HG02610 (cell line): ENCODE results near the gene NOSIP.
A peak's percentile ranks its signal among the peaks of the same experiment; 100 is the strongest.

Source experiments
- ATAC-seq: cut with Tn5 transposase; IDR thresholded peaks from one replicate; pipeline ENCODE4 v1.9.1; 2021; ENCODE audit warnings: mild to moderate bottlenecking, moderate library complexity; ENCODE audit not compliant: unreplicated experiment

Gene NOSIP

DNA sequence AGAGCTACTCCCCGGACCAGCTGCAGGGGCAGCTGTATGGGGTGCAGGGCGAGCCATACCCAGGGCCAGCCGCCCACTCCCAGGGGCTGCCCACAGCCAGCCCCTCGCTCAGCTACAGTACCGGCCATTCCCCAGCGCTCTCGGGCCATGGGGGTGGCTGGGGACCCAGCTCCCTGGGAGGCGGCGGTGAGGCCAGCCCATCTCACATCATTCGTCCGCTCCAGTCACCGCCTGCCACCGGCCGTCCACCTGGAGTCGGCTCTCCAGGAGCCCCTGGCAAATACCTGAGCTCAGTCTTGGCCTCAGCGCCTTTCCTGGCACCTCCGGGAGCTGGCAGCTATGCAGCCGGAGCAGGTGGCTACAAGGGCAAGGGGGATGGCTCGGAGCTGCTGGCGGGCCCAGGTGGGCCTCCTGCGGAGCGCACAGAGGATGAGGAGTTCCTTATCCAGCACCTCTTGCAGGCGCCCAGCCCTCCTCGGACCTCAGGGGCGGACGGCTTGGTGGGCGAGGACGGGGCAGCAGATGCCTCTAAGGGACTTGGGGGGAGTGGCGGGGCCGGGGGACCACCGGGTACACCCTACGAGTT is 15.6 kb upstream of the NOSIP start:
- no peak for ATAC-seq

DNA sequence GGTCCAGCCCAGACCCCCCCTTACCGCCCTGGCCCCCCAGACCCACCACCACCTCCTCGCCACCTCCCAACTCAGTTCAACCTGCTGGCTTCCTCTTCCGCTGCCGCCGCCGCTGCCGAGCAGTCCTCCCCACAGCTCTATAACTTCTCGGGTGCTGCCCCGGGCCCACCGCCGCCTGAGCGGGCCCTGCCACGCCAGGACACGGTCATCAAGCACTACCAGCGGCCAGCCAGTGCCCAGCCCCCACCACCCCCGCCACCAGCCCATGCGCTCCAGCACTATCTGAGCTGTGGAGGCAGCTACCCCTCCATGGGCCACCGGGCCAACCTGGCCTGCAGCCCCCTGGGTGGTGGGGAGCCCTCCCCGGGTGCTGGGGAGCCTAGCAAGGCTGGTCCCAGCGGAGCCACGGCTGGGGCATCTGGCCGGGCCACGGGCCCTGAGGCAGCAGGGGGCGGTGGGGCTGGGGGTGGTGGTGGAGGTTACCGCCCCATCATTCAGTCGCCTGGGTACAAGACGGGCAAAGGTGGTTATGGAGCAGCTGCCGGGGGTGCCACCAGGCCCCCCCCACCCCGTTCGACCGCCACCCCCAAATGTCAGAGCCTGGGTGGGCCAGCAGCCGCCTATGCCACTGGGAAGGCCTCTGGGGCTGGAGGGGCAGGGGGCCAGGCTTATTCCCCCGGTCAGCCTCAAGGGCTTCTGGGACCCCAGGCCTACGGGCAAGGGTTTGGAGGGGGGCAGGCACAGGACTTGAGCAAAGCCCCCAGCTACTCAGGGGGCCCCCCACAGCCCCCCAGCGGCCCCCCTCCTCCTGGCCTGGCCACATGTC is 14.8 kb upstream of the NOSIP start:
- no peak for ATAC-seq

DNA sequence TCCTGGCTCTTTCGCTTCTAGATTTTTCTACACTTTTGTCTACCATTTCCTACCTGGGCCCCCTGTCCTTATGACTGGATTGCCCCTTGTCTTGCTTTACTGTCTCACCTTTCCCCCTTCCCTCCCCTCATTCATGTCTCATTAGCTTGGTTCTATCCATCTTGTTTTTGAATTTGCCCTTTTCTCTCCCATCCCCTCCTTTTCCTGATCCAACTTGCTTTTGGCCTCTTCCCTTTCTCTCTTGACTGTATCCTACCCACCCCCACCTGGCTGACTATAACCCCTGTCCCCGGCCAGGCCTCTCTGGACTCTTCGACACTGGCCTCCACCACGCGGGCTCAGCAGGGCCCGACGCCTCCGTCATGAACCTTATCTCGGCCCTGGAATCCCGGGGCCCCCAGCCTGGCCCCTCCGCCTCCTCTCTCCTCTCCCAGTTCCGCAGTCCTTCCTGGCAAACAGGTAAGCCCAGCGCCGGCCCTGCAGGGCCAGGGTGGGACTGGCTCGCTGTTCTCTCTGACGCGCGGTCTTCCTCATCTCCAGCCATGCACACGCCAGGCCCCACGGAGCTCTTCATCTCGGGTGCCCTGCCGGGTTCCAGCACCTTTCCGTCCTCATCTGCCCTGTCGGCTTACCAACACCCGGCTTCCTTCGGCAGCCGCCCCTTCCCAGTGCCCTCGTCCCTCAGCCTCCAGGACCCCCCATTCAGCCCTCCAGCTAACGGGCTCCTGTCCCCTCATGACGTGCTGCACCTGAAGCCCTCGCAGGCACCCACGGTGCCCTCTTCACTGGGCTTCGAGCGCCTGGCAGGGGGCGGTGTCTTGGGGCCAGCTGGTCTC is 14.0 kb upstream of the NOSIP start:
- ATAC-seq = no peak

GRCh38 chr19:49593233-49594113 is 13.1 kb upstream of the NOSIP start:
- ATAC-seq = peak; percentile 57

GRCh38 chr19:49592486-49593232 is 12.3 kb upstream of the NOSIP start:
- no peak for ATAC-seq

DNA sequence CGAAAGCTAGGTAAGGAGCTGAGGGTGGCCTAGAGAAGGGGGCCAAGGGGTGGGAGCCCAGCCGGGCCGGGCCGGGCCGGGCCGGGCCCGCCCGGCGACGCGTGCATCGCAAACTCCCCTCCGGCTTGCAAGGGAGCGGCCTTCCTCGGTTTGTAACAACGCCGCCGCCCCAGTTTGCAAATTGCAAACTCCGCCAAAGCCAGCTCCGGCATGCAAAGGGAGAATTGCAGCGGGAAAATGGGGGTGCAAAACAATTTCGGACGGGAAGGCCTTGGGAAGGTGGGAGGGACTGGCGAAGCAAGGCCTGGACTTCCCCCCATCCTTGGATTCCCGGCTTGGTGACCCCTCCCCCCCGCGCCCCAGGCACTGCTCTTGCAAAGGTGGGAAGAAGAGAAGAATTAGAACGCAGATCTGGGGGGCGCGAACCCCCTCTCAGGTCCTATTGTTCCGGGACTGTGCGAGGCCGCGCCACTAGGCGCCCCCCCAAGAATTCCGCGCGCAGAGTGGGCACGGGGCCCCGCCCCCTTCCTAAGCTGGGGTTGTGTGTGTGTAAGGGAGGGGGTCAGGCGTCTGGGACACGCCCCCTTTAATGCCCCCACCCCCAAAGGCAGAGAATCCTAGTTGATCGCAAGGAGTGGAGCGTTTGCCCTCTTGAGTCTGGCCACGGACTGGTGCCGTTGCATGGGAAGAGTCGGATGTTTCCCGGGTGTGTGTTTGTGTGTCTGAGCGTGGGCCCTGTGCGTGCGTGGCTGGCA is 11.6 kb upstream of the NOSIP start:
- ATAC-seq = no peak

DNA sequence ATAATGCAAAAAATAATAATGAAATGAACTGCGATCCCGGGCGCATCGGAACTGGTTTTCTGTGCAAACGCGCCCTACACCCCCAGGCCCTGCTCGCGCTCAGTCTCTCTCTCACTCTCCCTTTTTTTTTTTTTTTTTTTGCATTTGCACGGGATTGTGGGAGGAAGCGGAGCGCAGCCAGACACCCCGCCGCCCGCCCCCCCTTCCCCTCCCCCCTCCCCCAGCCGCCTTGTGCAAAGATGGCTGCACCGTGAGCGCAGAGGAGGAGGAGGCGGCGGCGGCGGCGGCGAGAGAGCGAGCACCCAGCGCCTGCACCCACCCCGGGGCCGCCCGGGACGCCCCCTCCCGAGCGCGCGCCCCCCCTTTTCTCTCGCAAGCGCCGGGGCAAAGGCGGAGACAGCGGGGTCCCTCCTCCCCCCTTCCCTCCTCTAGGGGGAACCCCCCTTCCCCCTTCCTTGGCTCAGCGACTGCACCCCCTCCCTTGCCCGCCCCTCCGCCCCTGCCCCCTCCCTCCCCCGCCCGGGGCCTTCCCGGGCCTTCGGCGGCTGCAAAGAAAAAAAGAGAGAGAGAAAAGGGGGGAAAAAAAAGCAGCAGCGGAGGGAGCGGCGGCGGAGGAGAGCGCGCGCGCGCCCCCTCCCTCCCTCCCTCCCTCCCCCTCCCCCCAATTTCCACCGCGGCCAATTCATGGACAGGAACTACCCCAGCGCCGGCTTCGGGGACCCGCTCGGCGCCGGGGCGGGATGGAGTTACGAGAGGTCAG is 10.8 kb upstream of the NOSIP start, which contains the start of gene PRR12:
PRR12 (plus strand) TSS at position 212 of the 760 bp plus-strand sequence; CDS start at position 685, 473 bp downstream.
- ATAC-seq = no peak

DNA sequence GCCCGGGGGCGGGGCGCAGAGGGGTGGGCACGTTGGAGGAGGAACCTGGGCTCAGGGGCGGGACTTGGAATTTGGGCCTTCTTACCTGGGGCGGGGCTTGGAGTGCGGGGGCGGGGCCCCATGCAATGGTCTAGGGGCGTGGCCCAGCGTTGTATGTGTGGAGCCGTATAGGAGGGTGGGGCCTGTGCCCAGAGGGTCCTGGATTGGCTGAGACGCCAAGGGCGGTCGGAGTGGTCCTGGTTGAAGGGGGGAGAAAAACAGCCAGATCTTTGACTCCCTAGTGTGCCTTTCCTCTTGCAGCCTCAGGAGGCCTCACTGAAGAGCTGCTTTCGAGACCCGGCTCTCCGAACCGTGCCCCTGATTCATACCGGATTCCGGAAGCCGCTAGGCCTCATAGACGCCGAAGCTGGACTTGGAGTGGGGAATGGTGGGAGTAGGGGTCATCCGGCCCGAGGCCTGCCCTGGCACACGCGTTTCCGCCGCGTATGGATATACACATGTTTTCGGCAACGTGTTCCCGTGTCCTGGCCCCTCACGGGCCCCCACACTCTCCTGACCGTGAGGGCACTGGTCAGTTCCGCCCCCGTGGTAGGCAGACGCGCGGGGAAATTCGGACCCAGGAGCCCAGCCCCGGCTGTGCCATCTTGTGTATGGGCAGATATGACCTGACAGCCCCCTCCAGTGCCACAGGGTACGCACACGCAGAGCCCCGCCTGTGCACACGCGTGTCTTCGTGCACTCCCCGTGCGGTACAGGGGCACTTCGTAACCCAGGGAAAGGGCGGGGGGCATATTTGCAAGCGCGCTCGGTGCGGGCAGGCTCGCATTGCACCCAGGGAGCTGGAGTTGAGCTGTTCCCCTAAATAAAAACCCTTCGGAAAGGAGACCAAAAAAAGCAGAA is 10.0 kb upstream of the NOSIP start:
- ATAC-seq = peak; percentile 67

- no peak for ATAC-seq
Measured at GRCh38 chr19:49589502-49589905, 9.1 kb upstream of the NOSIP start.

DNA sequence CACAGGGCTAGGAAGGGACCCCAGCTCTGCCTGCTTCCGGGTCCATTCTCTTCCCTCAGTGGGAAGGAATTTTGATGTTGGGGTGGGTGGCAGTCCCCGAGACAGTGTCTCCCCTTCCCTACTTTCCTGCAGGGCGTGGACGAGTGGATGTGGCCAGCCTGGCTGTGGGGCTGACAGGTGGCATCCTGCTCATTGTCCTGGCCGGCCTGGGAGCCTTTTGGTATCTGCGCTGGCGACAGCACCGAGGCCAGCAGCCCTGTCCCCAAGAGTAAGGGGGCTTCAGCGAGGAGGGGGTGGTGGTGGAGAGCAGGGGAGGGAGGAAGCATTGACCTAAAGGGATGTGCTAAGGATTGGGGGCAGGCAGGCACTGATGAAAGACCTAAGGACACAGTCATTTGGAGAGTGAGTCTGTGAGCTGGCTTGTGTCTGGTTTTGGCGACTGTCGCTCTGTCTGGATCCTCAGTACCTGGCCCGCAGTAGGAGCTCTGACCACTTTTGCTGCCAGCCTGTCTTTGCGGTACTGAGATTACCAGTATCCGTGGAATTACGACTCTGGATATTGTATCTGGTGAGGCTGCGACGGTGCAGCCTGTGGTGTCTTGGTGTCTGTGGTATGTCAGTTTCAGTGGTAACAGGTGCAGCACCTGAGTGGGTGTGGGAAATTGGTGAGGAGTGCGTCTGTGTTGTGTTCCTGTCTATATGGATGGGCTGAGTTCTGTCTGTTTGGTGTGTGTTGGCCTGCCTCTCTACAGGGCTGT is 8.2 kb upstream of the NOSIP start:
- ATAC-seq = no peak

GRCh38 chr19:49587227-49587626 is 6.9 kb upstream of the NOSIP start:
- no peak for ATAC-seq

GRCh38 chr19:49585023-49585422 is 4.7 kb upstream of the NOSIP start:
- ATAC-seq = no peak

- no peak for ATAC-seq
Measured at GRCh38 chr19:49583239-49583638, 2.9 kb upstream of the NOSIP start.

DNA sequence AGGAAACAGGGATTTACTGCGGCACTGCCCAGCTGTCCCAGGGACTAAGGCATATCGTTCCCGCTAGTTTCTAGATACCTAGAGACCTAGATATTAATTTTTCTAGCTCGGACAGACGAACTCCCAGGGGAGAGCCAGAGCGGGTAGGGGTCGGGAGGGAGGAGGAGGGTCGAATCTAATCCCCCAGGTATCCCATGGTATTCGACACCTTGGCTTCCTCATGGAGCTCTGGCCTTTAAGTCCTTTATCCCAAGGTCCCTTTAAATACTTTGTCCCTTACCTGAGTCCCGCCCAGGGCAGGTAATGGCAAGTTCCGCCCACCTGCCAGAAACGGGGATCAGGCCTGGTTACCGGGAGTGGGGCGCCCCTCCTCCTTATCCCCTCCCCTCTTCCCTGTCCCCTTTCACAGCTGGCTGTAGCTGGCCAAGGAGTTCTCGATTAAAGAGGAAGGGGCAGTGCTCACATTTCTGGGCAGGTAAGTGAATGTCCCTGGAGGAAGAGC is 702 bp upstream of the NOSIP start, which contains the start of gene PRRG2:
PRRG2 (plus strand) TSS at position 310 of the 502 bp plus-strand sequence. CDS start 1,904 bp downstream, outside the sequence.
- no peak for ATAC-seq

- no peak for ATAC-seq
Measured at GRCh38 chr19:49579947-49580263, 451 bp downstream of the NOSIP start.

DNA sequence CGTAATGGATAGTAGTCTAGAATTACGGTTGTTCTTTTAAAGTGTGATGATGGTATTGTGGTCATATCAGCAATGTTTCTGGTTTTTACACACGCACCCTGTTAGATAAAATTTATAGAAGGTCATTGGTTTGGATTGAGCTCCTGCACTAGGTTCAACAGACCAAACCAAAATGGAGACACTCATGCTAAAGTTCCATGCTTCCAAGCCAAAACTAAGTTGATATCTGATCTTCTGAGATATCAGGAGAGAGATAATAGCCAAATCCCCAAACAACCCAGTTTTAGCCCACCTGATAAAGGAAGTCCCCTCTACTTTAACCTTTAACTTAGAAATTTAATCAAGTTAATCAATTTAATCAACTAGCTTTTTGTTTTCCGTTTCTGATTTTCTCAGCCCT is 1.2 kb downstream of the NOSIP start:
- no peak for ATAC-seq
